Mucosa of rectum (tissue), 2 donors: Measurements from ENCODE around the gene STARD13.

Experiments
- H3K27ac ChIP-seq, 2 donors: one replicate each; pipeline ENCODE4 v1.7.0; 2013; ENCODE audit warnings: inconsistent platforms in 2 of 2, low read depth in 2 of 2, low read length in 2 of 2
- H3K27me3 ChIP-seq, 2 donors: one replicate each; pipeline ENCODE4 v1.7.0; 2013; ENCODE audit warnings: low read length in 2 of 2; ENCODE audit not compliant: control insufficient read depth in 2 of 2, insufficient read depth in 2 of 2
- H3K36me3 ChIP-seq, 2 donors: one replicate each; pipeline ENCODE4 v1.7.0; 2013; ENCODE audit warnings: low read length in 2 of 2; ENCODE audit not compliant: control insufficient read depth in 2 of 2, insufficient read depth in 2 of 2
- H3K4me1 ChIP-seq, 2 donors: one replicate each; pipeline ENCODE4 v1.7.0; 2013; ENCODE audit warnings: low read length in 2 of 2, mild to moderate bottlenecking in 1 of 2; ENCODE audit not compliant: control insufficient read depth in 2 of 2, insufficient read depth in 2 of 2
- H3K4me3 ChIP-seq, 2 donors: one replicate each; pipeline ENCODE4 v1.7.0; 2013; ENCODE audit warnings: low read length in 2 of 2
- H3K9ac ChIP-seq, 2 donors: one replicate each; pipeline ENCODE4 v1.7.0; 2013; ENCODE audit warnings: low read length in 2 of 2, low read depth in 1 of 2, mild to moderate bottlenecking in 1 of 2
- H3K9me3 ChIP-seq, 2 donors: one replicate each; pipeline ENCODE4 v1.7.0; 2013; ENCODE audit warnings: low read length in 2 of 2; ENCODE audit not compliant: control insufficient read depth in 2 of 2
- donor health status: healthy.
- donor health status: Normal muscosa, but diverticular disease.

Gene STARD13

DNA sequence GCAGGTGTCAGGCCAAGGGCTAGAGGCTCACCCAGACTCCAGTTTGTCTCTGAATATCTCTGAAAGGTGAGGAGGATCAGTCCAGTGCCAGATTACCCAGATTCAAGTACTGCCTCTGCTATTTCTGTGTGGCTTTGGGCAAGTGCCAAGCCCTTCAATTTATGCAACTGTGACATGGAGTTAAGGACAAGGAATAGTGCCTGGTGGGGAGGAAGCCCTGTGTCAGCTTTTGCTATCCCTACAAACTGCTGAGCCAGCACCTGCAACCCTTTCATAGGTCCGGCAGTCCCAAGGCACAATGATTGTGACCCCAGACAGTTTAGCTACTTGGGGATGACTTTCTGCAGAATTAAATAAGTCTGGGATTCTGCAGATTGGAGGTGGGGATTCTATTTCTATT, 146.4 kb downstream of the STARD13 start:
- Histone ChIP-seq H3K4me3 (no peak overlapping the region), H3K27ac (no peak overlapping the region), H3K27me3 (no peaks in the 10 kb centered on the region), H3K9ac (no peak overlapping the region), H3K4me1 (no peaks in the 10 kb centered on the region), H3K9me3 (no peaks in the 10 kb centered on the region), H3K36me3 (peaks cover 8 to 10% of the 10 kb centered on the region in 2 donors)

- Histone ChIP-seq H3K4me3 (no peak overlapping the region), H3K27ac (no peak overlapping the region), H3K9me3 (no peaks in the 10 kb centered on the region), H3K36me3 (peaks cover 8 to 10% of the 10 kb centered on the region in 2 donors), H3K4me1 (no peaks in the 10 kb centered on the region), H3K27me3 (no peaks in the 10 kb centered on the region), H3K9ac (no peak overlapping the region)
Observed at GRCh38 chr13:33138441-33138840, 147.1 kb downstream of the STARD13 start.

DNA sequence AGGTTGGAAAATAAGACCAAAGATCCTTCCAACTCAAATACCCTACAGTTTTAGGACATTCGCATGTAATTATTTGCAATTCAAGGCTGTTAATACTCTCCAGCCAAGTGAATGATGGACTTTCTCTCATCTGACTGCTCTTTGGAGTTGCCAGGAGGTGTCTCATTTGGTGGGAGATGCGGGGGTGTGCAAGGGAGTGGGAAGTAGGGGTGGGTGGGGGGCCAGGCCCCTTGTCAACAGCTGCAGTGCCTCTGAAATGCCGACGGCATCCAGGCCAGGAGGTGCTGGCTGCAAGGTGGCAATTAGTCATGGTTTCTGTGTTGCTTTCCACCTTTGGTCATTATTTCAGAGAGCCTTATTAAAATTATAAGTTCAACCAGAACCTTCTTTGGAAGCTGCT, 147.8 kb downstream of the STARD13 start:
- Histone ChIP-seq H3K4me3 (no peak overlapping the region), H3K4me1 (no peaks in the 10 kb centered on the region), H3K27ac (no peak overlapping the region), H3K36me3 (peaks cover 8 to 10% of the 10 kb centered on the region in 2 donors), H3K9me3 (no peaks in the 10 kb centered on the region), H3K27me3 (no peaks in the 10 kb centered on the region), H3K9ac (no peak overlapping the region)

DNA sequence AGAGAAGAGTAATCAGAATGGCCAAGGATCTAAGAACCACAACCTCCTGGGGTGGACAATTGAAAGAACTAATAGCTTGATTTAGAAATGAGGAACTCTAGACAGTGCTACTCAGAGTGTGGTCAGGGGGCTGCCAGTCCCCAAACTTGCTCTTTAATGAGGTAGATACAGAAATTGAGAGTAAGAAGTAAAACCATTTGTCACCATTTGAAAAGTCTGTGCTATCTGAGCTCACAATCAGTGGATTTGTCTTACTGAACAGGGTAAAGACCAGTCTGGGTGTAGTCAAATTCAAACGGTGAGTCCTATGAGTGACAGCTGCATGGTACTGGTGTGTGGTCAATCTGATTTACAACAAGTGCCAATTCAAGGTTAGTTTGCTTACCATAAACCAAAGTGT, 150.5 kb downstream of the STARD13 start:
- Histone ChIP-seq H3K9me3 (no peaks in the 10 kb centered on the region), H3K9ac (no peak overlapping the region), H3K27ac (no peak overlapping the region), H3K36me3 (peaks cover 2 to 7% of the 10 kb centered on the region in 2 donors), H3K27me3 (no peaks in the 10 kb centered on the region), H3K4me3 (no peak overlapping the region), H3K4me1 (no peaks in the 10 kb centered on the region)

GRCh38 chr13:33134213-33134612, 151.3 kb downstream of the STARD13 start:
- Histone ChIP-seq H3K36me3 (peaks cover 10 to 15% of the 10 kb centered on the region in 2 donors), H3K27ac (no peak overlapping the region), H3K4me3 (no peak overlapping the region), H3K9me3 (no peaks in the 10 kb centered on the region), H3K4me1 (no peaks in the 10 kb centered on the region), H3K27me3 (no peaks in the 10 kb centered on the region), H3K9ac (no peak overlapping the region)

DNA sequence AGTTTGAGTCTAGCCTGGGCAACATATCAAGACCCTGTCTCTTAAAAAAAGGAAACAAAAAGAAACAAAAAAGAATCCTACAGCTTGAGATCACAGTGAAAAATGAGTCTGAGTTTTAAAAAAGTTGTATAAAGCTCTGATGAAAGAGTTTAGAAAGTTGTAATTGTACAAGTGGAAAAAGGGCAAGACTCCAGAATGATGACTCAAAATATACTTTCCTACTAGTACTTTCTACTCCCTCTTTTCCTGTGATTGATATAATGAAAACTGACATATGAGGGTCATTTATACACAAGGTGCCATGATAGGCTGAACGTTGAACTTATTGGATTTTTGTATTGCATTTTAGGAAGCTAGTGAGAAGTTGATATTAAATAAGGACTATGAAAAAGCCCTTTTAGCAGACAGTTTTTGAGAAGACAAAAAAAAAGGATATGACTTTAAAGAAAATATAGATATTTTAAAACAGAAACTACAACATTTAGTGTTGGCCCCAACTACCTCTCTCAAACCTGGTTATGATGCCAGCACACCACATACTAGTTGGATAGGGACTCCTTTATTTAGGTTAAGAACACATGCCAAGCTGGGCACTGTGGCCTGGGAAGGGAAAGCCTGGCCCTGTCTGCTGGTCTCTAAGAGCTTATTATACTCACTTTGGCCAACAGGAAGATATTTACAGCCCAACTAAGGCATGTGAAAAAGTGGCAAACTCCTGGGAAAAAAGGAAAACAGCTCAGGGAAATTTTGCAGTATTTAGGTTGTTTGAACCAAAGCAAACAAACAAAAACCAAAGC, 152.7 kb downstream of the STARD13 start:
- Histone ChIP-seq H3K9me3 (no peaks in the 10 kb centered on the region), H3K9ac (no peak overlapping the region), H3K27ac (no peak overlapping the region), H3K4me1 (no peaks in the 10 kb centered on the region), H3K27me3 (no peaks in the 10 kb centered on the region), H3K36me3 (peaks cover 15 to 19% of the 10 kb centered on the region in 2 donors), H3K4me3 (no peak overlapping the region)

DNA sequence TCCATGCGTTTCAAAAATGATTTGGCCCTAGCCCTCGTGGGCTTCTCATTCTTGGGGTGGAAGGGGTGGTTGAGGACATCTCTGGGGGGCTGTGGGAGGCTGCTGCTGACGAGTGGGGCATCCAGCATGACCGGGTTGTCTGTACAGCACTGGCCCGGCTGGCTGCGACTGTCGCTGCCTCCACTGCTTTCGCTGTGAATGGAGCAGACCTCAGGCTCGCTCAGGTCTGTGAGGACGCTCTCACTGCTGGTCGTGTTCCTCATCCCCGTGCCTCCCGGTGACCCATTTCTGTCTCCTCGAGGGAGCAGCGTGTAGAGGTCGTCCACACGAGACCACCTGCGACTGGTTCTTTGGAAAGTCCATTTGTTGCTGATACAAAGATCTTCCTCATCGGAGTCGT, 155.7 kb downstream of the STARD13 start:
- Histone ChIP-seq H3K4me1 (peaks cover 0 to 4% of the 10 kb centered on the region in 2 donors), H3K9me3 (no peaks in the 10 kb centered on the region), H3K27ac (no peak overlapping the region), H3K36me3 (peaks cover 15 to 21% of the 10 kb centered on the region in 2 donors), H3K27me3 (no peaks in the 10 kb centered on the region), H3K4me3 (no peak overlapping the region), H3K9ac (no peak overlapping the region)

DNA sequence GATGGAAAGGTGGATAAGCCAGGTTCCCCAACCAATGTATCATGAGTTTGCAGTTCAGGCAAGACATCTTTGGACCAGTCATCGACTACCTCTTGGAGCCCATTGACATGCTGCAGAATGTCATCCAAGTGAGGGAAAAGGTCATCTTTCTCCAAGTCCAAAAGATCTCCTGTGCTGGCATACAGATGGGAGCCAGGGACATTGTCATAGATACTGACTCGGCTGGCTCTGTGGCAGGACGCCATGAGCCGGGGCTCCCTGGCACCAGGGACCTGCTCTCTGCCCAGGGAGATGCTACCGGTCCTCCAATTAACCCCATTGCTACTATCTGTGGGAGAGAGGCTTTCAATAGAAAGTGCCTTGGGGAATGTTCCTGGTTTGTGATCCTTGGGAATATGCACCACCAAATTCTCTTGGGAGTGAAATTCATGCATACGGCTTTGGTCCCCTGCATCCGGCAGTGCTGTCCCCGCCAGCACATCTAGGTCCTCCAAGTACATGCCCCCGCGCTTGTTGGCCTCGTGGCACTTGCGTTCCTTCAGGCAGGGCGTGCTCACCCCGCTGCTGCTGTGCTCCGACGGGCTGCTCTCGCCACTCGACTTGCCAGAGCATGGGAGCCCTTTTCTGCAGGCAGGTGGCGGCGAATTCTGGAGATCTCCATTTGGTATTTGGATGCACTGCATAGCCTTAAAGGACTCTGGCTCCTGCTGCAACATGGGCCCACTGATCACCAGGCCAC, 156.3 kb downstream of the STARD13 start:
- no peak overlapping the region for H3K27ac ChIP-seq
- H3K4me3 ChIP-seq: no peak overlapping the region
- no peaks in the 10 kb centered on the region for H3K27me3 ChIP-seq
- no peaks in the 10 kb centered on the region for H3K9me3 ChIP-seq
- H3K4me1 ChIP-seq: peaks cover 0 to 4% of the 10 kb centered on the region in 2 donors
- H3K9ac ChIP-seq: no peak overlapping the region
- peaks cover 15 to 21% of the 10 kb centered on the region in 2 donors for H3K36me3 ChIP-seq

- Histone ChIP-seq H3K4me3 (no peak overlapping the region), H3K27ac (no peak overlapping the region), H3K36me3 (peaks cover 15 to 29% of the 10 kb centered on the region in 2 donors), H3K9ac (no peak overlapping the region), H3K4me1 (peaks cover 0 to 4% of the 10 kb centered on the region in 2 donors), H3K9me3 (no peaks in the 10 kb centered on the region), H3K27me3 (no peaks in the 10 kb centered on the region)
Observed at GRCh38 chr13:33128134-33128533, 157.4 kb downstream of the STARD13 start.

DNA sequence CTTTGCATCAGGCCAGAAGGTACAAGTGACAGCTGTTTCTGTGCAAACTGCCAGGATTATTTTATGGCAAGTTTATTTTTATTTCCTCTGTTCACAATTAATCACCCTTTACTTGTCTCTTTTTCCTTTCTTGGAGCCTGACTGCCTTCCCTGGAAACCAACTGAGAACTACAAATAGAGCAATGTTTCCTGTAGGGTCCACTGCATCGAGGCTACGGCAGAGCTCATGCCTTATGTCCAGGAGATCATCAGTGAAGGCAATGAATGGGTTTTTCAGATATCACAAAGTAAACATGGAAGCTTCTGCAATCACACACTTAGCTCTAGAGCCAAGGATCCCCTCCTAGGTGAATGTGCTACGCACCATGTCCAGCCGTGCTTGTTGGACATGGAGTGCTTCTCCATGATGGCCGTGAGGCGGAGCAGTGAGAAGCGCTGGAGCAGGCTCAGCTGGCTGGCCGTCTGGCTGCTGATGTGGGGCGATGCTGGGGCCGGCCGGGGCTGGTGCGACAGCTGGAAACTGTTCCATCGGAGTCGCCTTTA, 158.5 kb downstream of the STARD13 start:
- no peaks in the 10 kb centered on the region for H3K9me3 ChIP-seq
- H3K9ac ChIP-seq: no peak overlapping the region
- H3K27me3 ChIP-seq: no peaks in the 10 kb centered on the region
- H3K27ac ChIP-seq: peak overlapping the region in 1 of 2 donors; percentile 25
- H3K36me3 ChIP-seq: peaks cover 15 to 32% of the 10 kb centered on the region in 2 donors
- no peak overlapping the region for H3K4me3 ChIP-seq
- peaks cover 0 to 4% of the 10 kb centered on the region in 2 donors for H3K4me1 ChIP-seq
